Activated CD8-positive, alpha-beta T cell treated with anti-CD3 and anti-CD28 coated beads for 36 hours (primary cell): ENCODE results near the gene RAB27B. TPM values are rescaled to one million over a fixed set of nuclear protein-coding genes. Genes with fewer than 3 reads are reported as not detected.

Experiments
- ATAC-seq: fragments of 200-7000 bp; cut with Tn5 transposase; one replicate; pipeline ENCODE4 v1.10.0; 2021; ENCODE audit warnings: mild to moderate bottlenecking, moderate library complexity
- CTCF ChIA-PET: fragments of 350-600 bp; sonication (Branson Sonifier 250); formaldehyde crosslinking; loops from one replicate; lab custom pipeline; 2021; ENCODE audit warnings: antibody characterized with exemption; lab: Charles Lee
- POLR2A ChIA-PET: fragments of 350-600 bp; sonication (Branson Sonifier 250); formaldehyde crosslinking; loops from one replicate; lab custom pipeline; 2021; ENCODE audit warnings: antibody characterized with exemption; lab: Charles Lee
- DNase-seq: peaks from one replicate; pipeline ENCODE4 v3.0.0-alpha.2; 2020
- H3K27ac Mint-ChIP-seq: one replicate; pipeline ENCODE4 v1.8.0; 2021; ENCODE audit warnings: mild to moderate bottlenecking, mixed read lengths
- H3K27me3 Mint-ChIP-seq: one replicate; pipeline ENCODE4 v1.8.0; 2021; ENCODE audit warnings: mixed read lengths
- H3K36me3 Mint-ChIP-seq: one replicate; pipeline ENCODE4 v1.8.0; 2021; ENCODE audit warnings: low read depth, mixed read lengths
- H3K4me1 Mint-ChIP-seq: one replicate; pipeline ENCODE4 v1.8.0; 2021; ENCODE audit warnings: low read depth, mixed read lengths
- H3K4me3 Mint-ChIP-seq: one replicate; pipeline ENCODE4 v1.8.0; 2021; ENCODE audit warnings: mild to moderate bottlenecking, moderate library complexity, mixed read lengths
- H3K9me3 Mint-ChIP-seq: one replicate; pipeline ENCODE4 v1.8.0; 2021; ENCODE audit warnings: mixed read lengths
- CTCF ChIP-seq: fragments of 200-600 bp; IDR thresholded peaks from one replicate; pipeline ENCODE4 v1.8.0; 2022; ENCODE audit warnings: antibody characterized with exemption, mild to moderate bottlenecking
- intact Hi-C: fragments of 100-400 bp; cut with micrococcal nuclease; formaldehyde crosslinking; loops from one replicate; pipeline ENCODE4 v1.10.0; 2022
- total RNA-seq, 2 experiments: library from RNA; stranded (reverse); gene quantifications; one replicate each; pipeline ENCODE4 v1.2.3, GENCODE V29; 2021

Gene RAB27B
- total RNA-seq, 2 experiments from 2014 or later: not detected

- no peak overlapping the region for H3K27ac Mint-ChIP-seq
- TF ChIP-seq CTCF: no peak
- no peak overlapping the region for H3K4me3 Mint-ChIP-seq
- ChIA-PET POLR2A (no interaction called here), CTCF (no interaction called here)
- intact Hi-C loops: no loop called here
- H3K27me3 Mint-ChIP-seq: peaks cover 1% of the 10 kb centered on the region
- no peaks in the 10 kb centered on the region for H3K9me3 Mint-ChIP-seq
- no peaks in the 10 kb centered on the region for H3K4me1 Mint-ChIP-seq
- ATAC-seq (no peak), DNase-seq (no peak)
- H3K36me3 Mint-ChIP-seq: no peaks in the 10 kb centered on the region
Observed at GRCh38 chr18:54911551-54911950, 83.3 kb downstream of the RAB27B start.

DNA sequence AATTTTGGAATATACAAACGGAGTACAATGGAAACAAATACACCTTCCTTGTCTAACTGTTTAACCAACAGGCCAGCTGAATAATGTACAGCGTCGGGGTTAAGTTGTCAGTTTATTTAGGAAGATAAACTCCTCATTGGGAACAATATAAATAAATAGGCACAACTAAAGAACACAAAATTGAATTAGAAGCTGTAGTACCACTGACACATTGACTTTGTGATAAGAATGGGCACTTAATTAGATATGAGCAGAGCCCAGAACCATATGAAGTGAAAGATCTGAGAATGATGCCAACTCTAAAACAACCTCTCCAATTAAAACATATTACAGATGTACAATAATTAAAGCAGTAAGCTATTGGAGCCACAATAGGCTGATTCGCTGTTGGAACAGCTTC is 86.5 kb downstream of the RAB27B start:
- CTCF ChIA-PET: interaction anchor here (0.8 kb wide), 1 partner anchor 13 kb away, joined by 3 read pairs; no protein-coding TSS in a partner anchor
- Mint-ChIP-seq H3K36me3 (no peaks in the 10 kb centered on the region), H3K9me3 (no peaks in the 10 kb centered on the region), H3K4me3 (no peak overlapping the region), H3K4me1 (no peaks in the 10 kb centered on the region), H3K27me3 (peaks cover 4% of the 10 kb centered on the region), H3K27ac (no peak overlapping the region)
- DNase-seq (no peak), ATAC-seq (no peak)
- intact Hi-C loops: no loop called here
- TF ChIP-seq CTCF: no peak
- POLR2A ChIA-PET: no interaction called here

GRCh38 chr18:54916507-54916906 is 88.2 kb downstream of the RAB27B start:
- H3K27me3 Mint-ChIP-seq: peaks cover 4% of the 10 kb centered on the region

DNA sequence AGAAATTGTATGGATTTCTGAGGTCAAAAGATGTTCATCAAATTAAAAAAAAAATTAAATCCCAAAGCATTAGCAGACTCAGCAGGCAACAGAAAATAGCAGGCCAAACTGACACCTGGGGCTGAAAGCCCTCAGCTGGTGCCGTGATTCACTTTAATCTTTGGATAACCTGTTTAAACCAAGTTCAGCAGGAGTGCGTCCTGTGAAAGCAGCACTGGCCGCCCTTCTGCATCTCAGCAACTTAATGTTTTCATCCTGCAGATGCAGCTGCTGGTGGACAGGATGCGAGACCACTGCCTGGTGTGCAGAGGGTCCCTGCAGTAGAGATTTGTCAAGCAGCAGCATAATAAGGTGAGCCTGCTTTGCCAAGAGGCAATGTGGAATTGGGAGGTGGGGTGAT is 89.8 kb downstream of the RAB27B start:
- ATAC-seq (no peak), DNase-seq (no peak)
- ChIA-PET CTCF (no interaction called here), POLR2A (no interaction called here)
- no peaks in the 10 kb centered on the region for H3K36me3 Mint-ChIP-seq
- TF ChIP-seq CTCF: no peak
- H3K27me3 Mint-ChIP-seq: peaks cover 2% of the 10 kb centered on the region
- no peak overlapping the region for H3K27ac Mint-ChIP-seq
- no peaks in the 10 kb centered on the region for H3K4me1 Mint-ChIP-seq
- H3K9me3 Mint-ChIP-seq: no peaks in the 10 kb centered on the region
- H3K4me3 Mint-ChIP-seq: no peak overlapping the region
- intact Hi-C loops: no loop called here

More at GRCh38 chr18:54916507-54916906, 88.2 kb downstream of the RAB27B start:
- Mint-ChIP-seq H3K9me3 (no peaks in the 10 kb centered on the region), H3K4me3 (no peak overlapping the region), H3K27ac (no peak overlapping the region), H3K4me1 (no peaks in the 10 kb centered on the region), H3K36me3 (no peaks in the 10 kb centered on the region)
- CTCF ChIA-PET: no interaction called here
- ATAC-seq (no peak), DNase-seq (peak; percentile 4)
- POLR2A ChIA-PET: no interaction called here
- intact Hi-C loops: no loop called here
- no peak for TF ChIP-seq CTCF

DNA sequence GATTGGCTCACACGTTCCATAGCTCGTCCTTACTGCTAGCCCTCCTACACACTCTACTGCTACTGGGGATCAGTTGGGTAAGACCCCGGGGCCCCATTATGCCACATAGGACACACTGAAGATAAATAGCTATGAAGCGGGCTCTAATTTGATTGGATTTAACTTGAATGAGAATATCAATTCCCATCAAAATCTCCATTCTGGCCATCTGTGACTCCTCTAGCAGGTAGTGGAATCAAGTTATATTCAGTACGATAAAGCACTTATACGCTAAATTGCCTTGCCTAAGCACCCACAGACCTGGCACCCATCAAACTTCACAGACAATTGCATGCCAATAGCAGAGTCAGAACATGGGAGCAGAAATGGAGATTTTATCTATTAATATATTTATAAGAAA is 91.1 kb downstream of the RAB27B start:
- Mint-ChIP-seq H3K36me3 (no peaks in the 10 kb centered on the region), H3K9me3 (no peaks in the 10 kb centered on the region), H3K27ac (no peak overlapping the region), H3K4me3 (no peak overlapping the region), H3K4me1 (no peaks in the 10 kb centered on the region), H3K27me3 (peaks cover 2% of the 10 kb centered on the region)
- intact Hi-C loops: no loop called here
- POLR2A ChIA-PET: interaction anchor here (0.5 kb wide), 1 partner anchor 17 kb away, joined by 3 read pairs; no protein-coding TSS in a partner anchor
- CTCF ChIA-PET: no interaction called here
- DNase-seq (no peak), ATAC-seq (no peak)
- no peak for TF ChIP-seq CTCF
